Spleen (tissue), 7 donors: ENCODE measurements around the gene ORC4.

Source experiments
- POLR2A ChIP-seq, 3 donors: fragments of 450-650 bp; IDR thresholded peaks; one replicate each; pipeline ENCODE4 v1.5.1; 2017; ENCODE audit warnings: antibody characterized with exemption in 3 of 3, mild to moderate bottlenecking in 1 of 3
- TF ChIP-seq, protein P1 (sequence below), 11 experiments: fragments of 200-600 bp in 7 of 11; fragments of 450-650 bp in 4 of 11; sonication (generic) in 4 of 11; IDR thresholded peaks in 8 of 11; conservative IDR thresholded peaks in 3 of 11; 1 replicate in 7 of 11; 2 replicates in 4 of 11; pipeline versions ENCODE4 v1.4.0 to v1.8.0; 2016 to 2021; ENCODE audit warnings: antibody characterized with exemption in 11 of 11, inconsistent platforms in 4 of 11, mild to moderate bottlenecking in 1 of 11
- donor health status: DM: no; HTN: no; CAD: no; lungs with moderate emphysema.
- donor health status: DM: no; HTN: no; CAD: no.
- donor health status: DM: no; HTN: no; CAD: no.

DNA sequence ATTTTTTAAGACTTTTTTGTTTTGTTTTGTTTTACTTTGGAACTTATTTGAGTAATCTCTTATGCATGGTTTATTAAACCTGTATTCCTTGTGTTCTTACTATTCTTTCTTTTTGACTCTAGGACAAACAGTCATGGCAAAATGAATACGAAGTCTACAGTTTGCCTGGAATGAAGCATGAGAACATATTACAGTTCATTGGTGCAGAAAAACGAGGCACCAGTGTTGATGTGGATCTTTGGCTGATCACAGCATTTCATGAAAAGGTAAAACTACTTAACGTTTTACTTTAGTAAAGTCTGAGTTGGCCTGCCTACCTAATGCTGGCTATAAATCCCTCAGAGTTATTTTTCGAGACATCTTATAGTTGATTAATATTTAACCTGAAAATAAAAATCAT is 103.4 kb downstream of the ORC4 start:
- TF ChIP-seq, protein P1, sequence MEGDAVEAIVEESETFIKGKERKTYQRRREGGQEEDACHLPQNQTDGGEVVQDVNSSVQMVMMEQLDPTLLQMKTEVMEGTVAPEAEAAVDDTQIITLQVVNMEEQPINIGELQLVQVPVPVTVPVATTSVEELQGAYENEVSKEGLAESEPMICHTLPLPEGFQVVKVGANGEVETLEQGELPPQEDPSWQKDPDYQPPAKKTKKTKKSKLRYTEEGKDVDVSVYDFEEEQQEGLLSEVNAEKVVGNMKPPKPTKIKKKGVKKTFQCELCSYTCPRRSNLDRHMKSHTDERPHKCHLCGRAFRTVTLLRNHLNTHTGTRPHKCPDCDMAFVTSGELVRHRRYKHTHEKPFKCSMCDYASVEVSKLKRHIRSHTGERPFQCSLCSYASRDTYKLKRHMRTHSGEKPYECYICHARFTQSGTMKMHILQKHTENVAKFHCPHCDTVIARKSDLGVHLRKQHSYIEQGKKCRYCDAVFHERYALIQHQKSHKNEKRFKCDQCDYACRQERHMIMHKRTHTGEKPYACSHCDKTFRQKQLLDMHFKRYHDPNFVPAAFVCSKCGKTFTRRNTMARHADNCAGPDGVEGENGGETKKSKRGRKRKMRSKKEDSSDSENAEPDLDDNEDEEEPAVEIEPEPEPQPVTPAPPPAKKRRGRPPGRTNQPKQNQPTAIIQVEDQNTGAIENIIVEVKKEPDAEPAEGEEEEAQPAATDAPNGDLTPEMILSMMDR (IDR thresholded peaks at IDR 0.05 in 8 of 11, conservative IDR thresholded peaks at IDR 0.05 in 3 of 11) = no peak
- no peak for TF ChIP-seq POLR2A (IDR thresholded peaks at IDR 0.05)
